H9 (cell line): Measurements from ENCODE around the gene FAM72A. TPM values are rescaled to one million over a fixed set of nuclear protein-coding genes. Genes with fewer than 3 reads are reported as not detected.
A peak's percentile ranks its signal among the peaks of the same experiment; 100 is the strongest.
"Not testable (repeated sequence)": the region's sequence is repeated elsewhere in the genome, so short reads cannot be mapped to it uniquely, and the experiment has no call there.

Experiments used
- DNase-seq: peaks from one replicate; pipeline ENCODE4 v3.0.0-alpha.2; 2017
- H2AFZ ChIP-seq: one replicate; pipeline ENCODE4 v1.6.1; 2013; ENCODE audit warnings: mild to moderate bottlenecking, low read length, control low read depth, moderate library complexity
- H2AK5ac ChIP-seq: 2 replicates; pipeline ENCODE4 v1.6.1; 2013; ENCODE audit warnings: low read length, control low read depth, mixed read lengths; ENCODE audit not compliant: insufficient read length
- H2BK120ac ChIP-seq: one replicate; pipeline ENCODE4 v1.6.1; 2013; ENCODE audit warnings: low read depth, mild to moderate bottlenecking, low read length, control low read depth, inconsistent platforms; ENCODE audit not compliant: poor library complexity, severe bottlenecking
- H2BK12ac ChIP-seq: 2 replicates; pipeline ENCODE4 v1.6.1; 2013; ENCODE audit warnings: low read length, control low read depth, mixed read lengths, low read depth; ENCODE audit not compliant: insufficient read length
- H2BK15ac ChIP-seq: 2 replicates; pipeline ENCODE4 v1.6.1; 2013; ENCODE audit warnings: low read depth, low read length, control low read depth
- H2BK20ac ChIP-seq: one replicate; pipeline ENCODE4 v1.6.1; 2013; ENCODE audit warnings: low read depth, mild to moderate bottlenecking, low read length, control low read depth, inconsistent platforms; ENCODE audit not compliant: poor library complexity, severe bottlenecking
- H2BK5ac ChIP-seq: 2 replicates; pipeline ENCODE4 v1.6.1; 2013; ENCODE audit warnings: low read length, control low read depth, mixed read lengths; ENCODE audit not compliant: insufficient read length
- H3K14ac ChIP-seq: 2 replicates; pipeline ENCODE4 v1.6.1; 2013; ENCODE audit warnings: low read length, control low read depth; ENCODE audit not compliant: insufficient read depth
- H3K18ac ChIP-seq: 2 replicates; pipeline ENCODE4 v1.6.1; 2013; ENCODE audit warnings: low read depth, mild to moderate bottlenecking, mixed read lengths, low read length, control low read depth; ENCODE audit not compliant: insufficient read length
- H3K23ac ChIP-seq: 2 replicates; pipeline ENCODE4 v1.6.1; 2013; ENCODE audit warnings: low read length, control low read depth, mixed read lengths, low read depth; ENCODE audit not compliant: insufficient read length
- H3K23me2 ChIP-seq: 2 replicates; pipeline ENCODE4 v1.6.1; 2013; ENCODE audit warnings: low read depth, mild to moderate bottlenecking, mixed read lengths, low read length, control low read depth; ENCODE audit not compliant: insufficient read length, poor library complexity, severe bottlenecking
- H3K27ac ChIP-seq: 2 replicates; pipeline ENCODE4 v1.5.1; 2013; ENCODE audit warnings: low read length, control low read depth, mixed read lengths, low read depth; ENCODE audit not compliant: insufficient read length
- H3K27me3 ChIP-seq: 2 replicates; pipeline ENCODE4 v1.6.1; 2013; ENCODE audit warnings: low read length, control low read depth, inconsistent platforms; ENCODE audit not compliant: insufficient read depth
- H3K4ac ChIP-seq: 2 replicates; pipeline ENCODE4 v1.6.1; 2013; ENCODE audit warnings: low read depth, mild to moderate bottlenecking, control low read depth, inconsistent platforms, low read length, moderate library complexity
- H3K4me1 ChIP-seq: 2 replicates; pipeline ENCODE4 v1.6.1; 2013; ENCODE audit warnings: low read length, control low read depth, inconsistent platforms; ENCODE audit not compliant: insufficient read depth
- H3K4me2 ChIP-seq: 2 replicates; pipeline ENCODE4 v1.6.1; 2013; ENCODE audit warnings: low read length, control low read depth, mixed read lengths; ENCODE audit not compliant: insufficient read length, insufficient read depth
- H3K56ac ChIP-seq: 2 replicates; pipeline ENCODE4 v1.6.1; 2013; ENCODE audit warnings: low read depth, mild to moderate bottlenecking, mixed read lengths, low read length, control low read depth; ENCODE audit not compliant: insufficient read length
- H3K79me1 ChIP-seq: 2 replicates; pipeline ENCODE4 v1.6.1; 2013; ENCODE audit warnings: low read depth, mild to moderate bottlenecking, moderate library complexity, low read length, control low read depth, inconsistent platforms; ENCODE audit not compliant: insufficient read depth, poor library complexity, severe bottlenecking
- H3K79me2 ChIP-seq: 2 replicates; pipeline ENCODE4 v1.6.1; 2013; ENCODE audit warnings: low read length, control low read depth, inconsistent platforms; ENCODE audit not compliant: insufficient read depth
- H3K9ac ChIP-seq: 2 replicates; pipeline ENCODE4 v1.6.1; 2013; ENCODE audit warnings: low read length, control low read depth, mixed read lengths; ENCODE audit not compliant: insufficient read length; ENCODE audit errors: extremely low read depth
- H3K9me3 ChIP-seq: one replicate; pipeline ENCODE4 v1.6.1; 2013; ENCODE audit warnings: low read depth, low read length, inconsistent platforms; ENCODE audit not compliant: control insufficient read depth
- H3T11ph ChIP-seq: one replicate; pipeline ENCODE4 v1.6.1; 2013; ENCODE audit warnings: mild to moderate bottlenecking, low read length, control low read depth, inconsistent platforms
- H4K20me1 ChIP-seq: one replicate; pipeline ENCODE4 v1.6.1; 2013; ENCODE audit not compliant: control insufficient read depth, insufficient read length, insufficient read depth
- H4K5ac ChIP-seq: 2 replicates; pipeline ENCODE4 v1.6.1; 2013; ENCODE audit warnings: low read depth, mild to moderate bottlenecking, mixed read lengths, low read length, control low read depth; ENCODE audit not compliant: insufficient read length
- H4K8ac ChIP-seq: replicated peaks from 2 replicates; pipeline ENCODE4 v1.6.1; 2013; ENCODE audit warnings: low read length, control low read depth, mixed read lengths, low read depth; ENCODE audit not compliant: insufficient read length
- H4K91ac ChIP-seq: 2 replicates; pipeline ENCODE4 v1.6.1; 2013; ENCODE audit warnings: low read depth, mild to moderate bottlenecking, moderate library complexity, mixed read lengths, low read length, control low read depth; ENCODE audit not compliant: insufficient read length
- H3K27ac Mint-ChIP-seq, 3 experiments: 2 replicates in 2 of 3; 3 replicates in 1 of 3; pipeline ENCODE4 v1.8.0; 2020 to 2021; ENCODE audit warnings: mixed read lengths in 3 of 3, mild to moderate bottlenecking in 1 of 3, moderate library complexity in 1 of 3
- H3K27me3 Mint-ChIP-seq: 2 replicates; pipeline ENCODE4 v1.8.0; 2021; ENCODE audit warnings: low read depth, mild to moderate bottlenecking, moderate library complexity, mixed read lengths
- H3K36me3 Mint-ChIP-seq, 3 experiments: 2 replicates in 2 of 3; 3 replicates in 1 of 3; pipeline ENCODE4 v1.8.0; 2020 to 2021; ENCODE audit warnings: low read depth in 3 of 3, mixed read lengths in 3 of 3; ENCODE audit not compliant: insufficient read depth in 1 of 3
- H3K4me1 Mint-ChIP-seq, 2 experiments: 2 replicates each; pipeline ENCODE4 v1.8.0; 2020; ENCODE audit warnings: mixed read lengths in 2 of 2
- H3K4me3 Mint-ChIP-seq, 2 experiments: 2 replicates in 1 of 2; 3 replicates in 1 of 2; pipeline ENCODE4 v1.8.0; 2020 to 2021; ENCODE audit warnings: mild to moderate bottlenecking in 2 of 2, mixed read lengths in 2 of 2, moderate library complexity in 1 of 2
- H3K9me3 Mint-ChIP-seq, 2 experiments: 2 replicates in 1 of 2; 3 replicates in 1 of 2; pipeline ENCODE4 v1.8.0; 2020; ENCODE audit warnings: mild to moderate bottlenecking in 2 of 2, mixed read lengths in 2 of 2, moderate library complexity in 1 of 2
- WGBS: extraction: QIAGEN DNeasy Blood & Tissue Kit; methylation state at CpG from one replicate; pipeline ENCODE4 v1.1.7; 2013; ENCODE audit warnings: missing lambda C conversion rate, low lambda C conversion rate, mixed read lengths; ENCODE audit not compliant: insufficient read length; ENCODE audit errors: extremely low coverage; 5-methylcytosine and 5-hydroxymethylcytosine counted together
- total RNA-seq: library from RNA; stranded (reverse); gene quantifications from 2 replicates; pipeline ENCODE4 v1.2.1, GENCODE V29; 2021
- TF ChIP-seq, protein P1 (sequence below): fragments of 200-600 bp; sonication (generic); conservative IDR thresholded peaks from 3 replicates; pipeline ENCODE4 v1.8.0; 2021; ENCODE audit warnings: antibody characterized with exemption, mild to moderate bottlenecking

The FAM72A gene
- total RNA-seq, 1 experiment from 2014 or later: 10.5 TPM

GRCh38 chr1:206174182-206174868 is 28.3 kb downstream of the FAM72A start:
- not testable (repeated sequence) for H3K4me2 ChIP-seq, H3T11ph ChIP-seq, H3K23ac ChIP-seq, H3K56ac ChIP-seq, H2BK20ac ChIP-seq, H3K79me2 ChIP-seq, H3K79me1 ChIP-seq, H3K36me3 Mint-ChIP-seq, H3K27ac ChIP-seq, H3K4me1 ChIP-seq, H3K4me1 Mint-ChIP-seq, H2AFZ ChIP-seq, H4K8ac ChIP-seq, H3K4ac ChIP-seq, H3K9me3 ChIP-seq, DNase-seq, H3K18ac ChIP-seq, H3K27me3 Mint-ChIP-seq, H2BK5ac ChIP-seq, H3K27me3 ChIP-seq, H4K20me1 ChIP-seq, H3K23me2 ChIP-seq, H4K91ac ChIP-seq, H2BK120ac ChIP-seq, H3K27ac Mint-ChIP-seq, H3K9ac ChIP-seq, H2BK12ac ChIP-seq, H2AK5ac ChIP-seq, H2BK15ac ChIP-seq, H3K14ac ChIP-seq, H4K5ac ChIP-seq, H3K9me3 Mint-ChIP-seq, H3K4me3 Mint-ChIP-seq
- no CpG with 5 or more reads among the region's 7 CpGs for WGBS
- TF ChIP-seq, protein P1, sequence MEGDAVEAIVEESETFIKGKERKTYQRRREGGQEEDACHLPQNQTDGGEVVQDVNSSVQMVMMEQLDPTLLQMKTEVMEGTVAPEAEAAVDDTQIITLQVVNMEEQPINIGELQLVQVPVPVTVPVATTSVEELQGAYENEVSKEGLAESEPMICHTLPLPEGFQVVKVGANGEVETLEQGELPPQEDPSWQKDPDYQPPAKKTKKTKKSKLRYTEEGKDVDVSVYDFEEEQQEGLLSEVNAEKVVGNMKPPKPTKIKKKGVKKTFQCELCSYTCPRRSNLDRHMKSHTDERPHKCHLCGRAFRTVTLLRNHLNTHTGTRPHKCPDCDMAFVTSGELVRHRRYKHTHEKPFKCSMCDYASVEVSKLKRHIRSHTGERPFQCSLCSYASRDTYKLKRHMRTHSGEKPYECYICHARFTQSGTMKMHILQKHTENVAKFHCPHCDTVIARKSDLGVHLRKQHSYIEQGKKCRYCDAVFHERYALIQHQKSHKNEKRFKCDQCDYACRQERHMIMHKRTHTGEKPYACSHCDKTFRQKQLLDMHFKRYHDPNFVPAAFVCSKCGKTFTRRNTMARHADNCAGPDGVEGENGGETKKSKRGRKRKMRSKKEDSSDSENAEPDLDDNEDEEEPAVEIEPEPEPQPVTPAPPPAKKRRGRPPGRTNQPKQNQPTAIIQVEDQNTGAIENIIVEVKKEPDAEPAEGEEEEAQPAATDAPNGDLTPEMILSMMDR: peak; percentile 41; the same call in 2 of the 3 replicates

DNA sequence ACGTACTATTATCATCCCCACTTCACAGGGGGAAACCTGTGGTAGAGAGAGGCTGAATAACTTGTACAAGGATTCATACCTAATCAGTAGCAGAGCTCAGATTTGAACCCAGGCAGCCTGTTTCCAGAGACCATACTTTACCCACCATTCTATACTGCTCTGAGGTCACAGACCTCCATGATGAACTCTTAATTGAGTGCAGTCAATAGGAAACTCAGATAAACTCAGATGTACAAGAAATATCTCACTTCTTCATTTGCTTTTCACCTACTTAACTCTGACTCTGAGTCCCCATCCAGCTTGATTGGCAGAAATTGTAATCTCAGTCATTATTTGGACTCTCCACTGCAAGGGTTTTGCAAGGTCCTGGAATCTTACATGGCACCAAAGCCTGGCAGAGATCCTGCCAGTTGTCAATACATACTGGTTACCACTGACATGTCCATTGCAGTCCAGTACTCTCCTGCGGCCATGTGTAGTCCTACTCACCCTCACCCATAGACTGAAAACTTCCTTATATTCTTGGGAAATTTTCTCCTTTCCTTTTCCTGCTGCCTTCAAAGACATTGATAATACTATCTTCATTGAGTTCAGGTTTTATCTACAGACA is 29.4 kb downstream of the FAM72A start:
- not testable (repeated sequence) for H4K91ac ChIP-seq, H3K4me3 Mint-ChIP-seq, H3K27me3 ChIP-seq, H3K4me1 Mint-ChIP-seq, H3K4me2 ChIP-seq, H3K23me2 ChIP-seq, DNase-seq, H3T11ph ChIP-seq, H4K20me1 ChIP-seq, H3K36me3 Mint-ChIP-seq, H3K27me3 Mint-ChIP-seq, H2BK12ac ChIP-seq, H3K18ac ChIP-seq, H2BK15ac ChIP-seq, H4K8ac ChIP-seq, H2AK5ac ChIP-seq, H3K27ac ChIP-seq, H2AFZ ChIP-seq, H3K79me2 ChIP-seq, H3K27ac Mint-ChIP-seq, H3K4ac ChIP-seq, H3K79me1 ChIP-seq, H2BK5ac ChIP-seq, H3K9me3 ChIP-seq, H2BK120ac ChIP-seq, H3K9ac ChIP-seq, H3K4me1 ChIP-seq, H3K23ac ChIP-seq, H4K5ac ChIP-seq, H3K56ac ChIP-seq, H3K9me3 Mint-ChIP-seq, H3K14ac ChIP-seq, H2BK20ac ChIP-seq
- no CpG with 5 or more reads among the region's 2 CpGs for WGBS
